Activated CD8-positive, alpha-beta memory T cell treated with anti-CD3 and anti-CD28 coated beads for 4 hours (primary cell): Measurements from ENCODE around the gene CIDEA.
"Not testable (repeated sequence)": the region's sequence is repeated elsewhere in the genome, so short reads cannot be mapped to it uniquely, and the experiment has no call there.

Source experiments
- DNase-seq, 2 donors: peaks; one replicate each; pipeline ENCODE4 v3.0.0-alpha.2; 2020; ENCODE audit warnings: low read depth in 2 of 2

Gene CIDEA

DNA sequence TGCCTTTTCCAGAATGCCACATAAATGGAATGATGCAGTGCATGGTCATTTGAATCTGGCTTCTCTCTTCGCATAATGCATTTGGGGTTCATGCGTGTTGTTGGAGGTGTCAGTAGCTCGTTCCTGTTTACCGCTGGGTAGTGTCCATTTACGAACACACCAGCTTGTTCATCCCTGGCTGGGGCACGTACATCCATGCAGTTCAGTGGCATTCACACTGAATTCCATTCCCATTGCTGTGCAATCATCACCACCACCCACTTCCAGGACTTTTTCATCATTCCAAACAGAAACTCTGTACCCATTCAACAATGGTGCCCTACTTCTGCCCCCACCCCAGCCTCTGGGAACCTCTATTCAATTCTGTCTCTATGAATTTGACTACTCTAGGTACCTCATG lies 14.7 kb upstream of the CIDEA start:
- no peak for DNase-seq

- DNase-seq, result no peak
Observed at GRCh38 chr18:12242658-12243260, 11.4 kb upstream of the CIDEA start.

- DNase-seq, result not testable (repeated sequence)
Observed at GRCh38 chr18:12243272-12243671, 10.9 kb upstream of the CIDEA start.

- no peak for DNase-seq
Observed at GRCh38 chr18:12245793-12246135, 8.4 kb upstream of the CIDEA start.

DNA sequence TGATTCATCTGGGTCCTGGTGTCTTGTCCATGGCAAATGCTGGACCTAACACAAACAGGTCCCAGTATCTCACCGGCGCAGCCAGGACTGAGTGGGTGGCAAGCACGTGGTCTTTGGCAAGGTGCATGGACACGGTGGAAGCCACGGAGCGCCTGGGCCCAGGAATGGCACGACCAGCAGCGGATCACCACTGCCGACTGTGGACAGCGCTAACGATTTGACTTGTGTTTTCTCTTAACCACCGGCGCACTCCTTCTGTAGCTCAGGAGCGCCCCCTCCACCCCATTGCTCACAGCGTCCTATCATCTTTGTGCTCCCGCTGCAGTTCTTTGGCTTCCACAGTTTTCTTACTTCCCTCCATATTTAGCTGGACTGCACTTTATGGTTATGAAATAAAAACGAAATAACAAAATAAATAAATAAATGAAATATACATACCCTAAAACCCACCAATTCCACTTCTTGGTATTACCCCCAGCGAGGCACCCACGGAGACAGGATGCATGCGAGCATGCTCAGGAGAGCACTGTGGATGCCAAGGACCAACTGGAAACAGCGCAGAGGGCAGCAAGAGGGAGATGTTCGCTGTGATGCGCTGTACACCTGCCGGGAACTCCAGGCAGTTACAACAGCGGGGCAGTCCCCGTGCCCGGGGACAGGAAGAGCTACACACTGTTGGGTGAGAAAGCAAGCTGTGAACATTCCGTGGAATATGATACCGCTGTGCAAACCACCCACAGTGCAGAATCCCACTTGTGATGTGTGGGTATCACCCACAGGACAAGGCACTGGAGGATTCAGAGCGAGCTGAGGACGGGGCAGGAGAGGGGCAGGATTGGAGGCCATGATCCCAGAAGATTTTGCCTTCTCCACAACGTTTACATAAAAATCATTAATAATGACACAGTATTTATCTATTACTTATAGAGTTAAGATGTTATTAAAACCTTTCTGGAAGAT lies 7.0 kb upstream of the CIDEA start:
- DNase-seq, result no peak

DNA sequence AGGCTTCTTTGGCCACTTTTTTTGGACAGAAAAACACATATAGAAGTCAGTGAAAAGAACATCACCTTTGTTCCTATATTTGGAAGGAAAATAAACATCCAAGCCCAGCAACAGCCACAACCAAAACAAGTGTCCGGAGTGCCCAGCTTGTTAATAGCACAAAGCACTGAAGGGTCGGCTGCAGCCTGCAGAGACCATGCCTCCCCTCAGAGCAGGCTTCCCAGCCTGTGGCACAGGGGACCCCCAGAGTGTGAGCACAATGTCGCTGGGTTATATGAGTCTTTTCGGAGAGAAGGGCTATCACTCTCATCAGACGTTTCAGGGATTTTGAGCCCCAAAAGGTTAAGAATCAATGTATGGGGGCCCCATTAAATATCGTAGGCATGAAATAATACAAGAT lies 6.2 kb upstream of the CIDEA start:
- no peak for DNase-seq

- no peak for DNase-seq
Observed at GRCh38 chr18:12248926-12249720, 5.0 kb upstream of the CIDEA start.

- DNase-seq, result no peak
Observed at GRCh38 chr18:12251311-12251710, 2.9 kb upstream of the CIDEA start.

DNA sequence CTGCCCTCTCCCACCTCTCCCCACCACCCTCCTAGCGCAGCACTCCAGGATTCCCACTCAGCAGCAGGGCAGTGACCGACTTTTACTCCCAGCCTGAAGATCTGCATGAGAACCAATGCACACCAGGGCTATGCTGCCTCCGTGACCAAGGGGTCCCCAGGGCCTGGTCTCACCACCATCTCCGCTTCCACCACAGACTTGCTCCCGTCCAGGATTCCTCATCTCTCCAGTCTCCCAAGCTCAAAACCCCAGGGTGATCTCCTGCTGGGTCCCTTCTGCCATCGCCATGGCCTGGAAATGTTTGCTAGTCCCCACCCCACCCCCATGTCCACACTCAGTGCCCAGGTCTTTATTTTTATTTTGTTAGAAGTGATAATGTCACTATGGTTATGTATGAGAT lies 2.1 kb upstream of the CIDEA start:
- no peak for DNase-seq

GRCh38 chr18:12253027-12253426 lies 1.1 kb upstream of the CIDEA start:
- no peak for DNase-seq

- DNase-seq, result no peak
Observed at GRCh38 chr18:12253663-12254135, 462 bp upstream of the CIDEA start.

GRCh38 chr18:12254820-12255511 lies 805 bp downstream of the CIDEA start:
- no peak for DNase-seq

DNA sequence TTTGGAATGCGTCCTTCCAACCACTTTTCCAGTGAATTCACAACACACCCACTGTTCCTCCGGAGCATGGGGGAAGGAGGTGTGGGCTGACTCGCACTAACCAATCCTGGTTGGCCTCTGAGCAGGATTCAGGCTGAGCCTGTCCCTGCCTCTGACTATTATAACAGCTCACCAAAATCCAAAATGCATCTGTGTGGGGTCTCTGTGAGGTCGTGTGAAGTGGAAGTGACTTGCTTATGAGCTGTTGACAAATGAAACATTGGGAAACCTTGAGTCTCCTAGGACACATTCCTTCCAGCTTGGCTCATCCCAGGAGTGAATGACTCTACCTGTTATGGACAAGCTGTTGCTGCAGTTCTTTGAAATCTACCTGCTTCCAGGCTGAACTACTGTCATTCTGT lies 1.5 kb downstream of the CIDEA start:
- DNase-seq, result no peak

- no peak for DNase-seq
Observed at GRCh38 chr18:12256951-12257350, 2.8 kb downstream of the CIDEA start.

GRCh38 chr18:12257996-12258718 lies 4.0 kb downstream of the CIDEA start:
- DNase-seq, result no peak

GRCh38 chr18:12258719-12259705 lies 4.9 kb downstream of the CIDEA start:
- DNase-seq, result no peak

DNA sequence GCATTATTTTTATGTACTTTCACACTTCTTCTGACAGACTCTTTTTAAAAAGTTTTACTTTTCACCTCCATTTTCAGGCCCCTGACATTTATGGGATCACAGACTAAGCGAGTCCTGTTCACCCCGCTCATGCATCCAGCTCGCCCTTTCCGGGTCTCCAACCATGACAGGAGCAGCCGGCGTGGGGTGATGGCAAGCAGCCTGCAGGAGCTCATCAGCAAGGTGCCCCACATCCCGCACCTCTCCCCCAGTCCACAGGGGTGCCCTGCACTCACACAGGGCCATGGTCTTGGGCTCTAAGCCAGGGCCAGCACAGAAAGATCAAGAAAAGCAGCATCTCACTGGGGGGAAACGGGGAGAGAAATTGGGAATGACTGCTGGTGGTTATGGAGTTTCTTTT lies 8.6 kb downstream of the CIDEA start:
- DNase-seq, result no peak

DNA sequence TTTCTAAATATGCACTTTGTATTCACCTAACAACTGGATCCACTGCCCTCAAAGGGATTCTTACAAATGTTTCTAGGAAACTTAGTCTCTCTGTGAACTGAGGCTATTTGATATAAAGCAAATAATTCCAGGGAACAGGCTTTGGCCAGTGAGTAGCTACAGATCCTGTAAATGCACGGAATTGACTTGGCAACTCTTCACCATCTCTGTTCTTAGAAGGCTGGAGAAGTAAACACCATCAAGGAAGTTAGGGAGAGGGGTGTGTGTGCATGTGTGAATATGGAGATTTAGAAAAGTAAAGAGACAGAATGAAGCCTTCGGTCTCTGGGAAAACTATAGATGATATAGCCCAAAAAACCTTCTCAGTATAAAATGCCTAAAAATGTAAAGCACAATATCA lies 10.7 kb downstream of the CIDEA start:
- DNase-seq, result no peak

DNA sequence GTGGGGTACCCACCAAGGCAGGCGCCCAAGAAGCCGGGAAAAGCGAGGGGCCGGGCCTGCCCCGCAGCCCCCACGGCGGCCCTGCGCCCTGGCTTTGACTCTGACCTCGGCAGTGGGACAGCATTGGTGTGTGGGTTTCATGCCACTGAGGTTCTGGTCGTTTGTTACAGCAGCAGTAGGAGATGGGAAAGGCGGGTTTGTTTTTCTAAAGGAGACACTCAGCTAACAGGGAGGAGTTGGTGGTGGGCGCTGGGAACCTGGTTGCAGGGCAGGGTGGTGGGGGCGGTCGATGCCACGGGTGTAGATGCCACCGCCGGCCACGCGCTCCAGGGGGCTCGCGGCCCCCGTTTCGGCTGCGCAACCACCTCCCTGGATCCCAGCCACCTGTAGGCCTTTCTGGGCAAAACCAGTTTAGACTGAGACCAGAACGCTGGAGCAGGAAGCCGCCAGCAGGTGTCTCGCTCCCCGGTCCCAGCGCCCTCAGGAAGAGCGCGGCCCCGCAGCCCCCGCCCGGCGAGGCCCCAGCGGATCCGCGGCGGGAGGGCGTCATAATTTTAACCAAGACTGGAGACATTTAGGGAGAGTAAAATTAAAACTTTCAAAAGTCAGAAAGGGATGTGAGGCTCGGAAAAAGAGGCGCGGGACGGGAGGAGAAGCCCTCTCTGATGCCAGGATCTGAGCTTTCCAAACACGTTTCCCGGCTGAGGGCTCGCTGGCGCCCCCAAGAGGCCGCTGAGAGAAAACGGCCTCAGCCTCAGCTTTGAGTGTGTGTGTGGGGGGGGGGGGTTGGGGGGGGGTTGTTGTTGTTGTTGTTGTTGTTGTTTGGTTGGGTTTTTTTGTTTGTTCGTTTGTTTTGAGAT lies 17.4 kb downstream of the CIDEA start:
- no peak for DNase-seq
